WTC11 (cell line): ENCODE data around the gene CAPN12. TPM values are rescaled to one million over a fixed set of nuclear protein-coding genes. Genes with fewer than 3 reads are reported as not detected.

Source experiments
- ATAC-seq: fragments of 200-7000 bp; cut with Tn5 transposase; 2 replicates; pipeline ENCODE4 v1.10.0; 2021; ENCODE audit warnings: mild to moderate bottlenecking, moderate library complexity
- CTCF ChIA-PET: fragments of 300-600 bp; sonication (Branson Sonifier 250); formaldehyde crosslinking; loops from one replicate; lab custom pipeline; 2021; ENCODE audit warnings: antibody characterized with exemption; lab: Charles Lee
- POLR2A ChIA-PET: fragments of 350-600 bp; sonication (Branson Sonifier 250); formaldehyde crosslinking; loops from one replicate; lab custom pipeline; 2021; ENCODE audit warnings: antibody characterized with exemption; lab: Charles Lee
- DNase-seq: peaks from one replicate; pipeline ENCODE4 v3.0.0; 2021; ENCODE audit warnings: low spot score
- H3K27ac Mint-ChIP-seq: 2 replicates; pipeline ENCODE4 v1.8.0; 2021; ENCODE audit warnings: mixed read lengths
- H3K27me3 Mint-ChIP-seq: 2 replicates; pipeline ENCODE4 v1.8.0; 2021; ENCODE audit warnings: low read depth, mild to moderate bottlenecking, moderate library complexity, mixed read lengths
- H3K36me3 Mint-ChIP-seq: 2 replicates; pipeline ENCODE4 v1.8.0; 2021; ENCODE audit warnings: mixed read lengths
- H3K4me1 Mint-ChIP-seq: 2 replicates; pipeline ENCODE4 v1.8.0; 2022; ENCODE audit warnings: mixed read lengths
- H3K4me3 Mint-ChIP-seq: 2 replicates; pipeline ENCODE4 v1.8.0; 2021; ENCODE audit warnings: mild to moderate bottlenecking, moderate library complexity, mixed read lengths
- H3K9me3 Mint-ChIP-seq: 2 replicates; pipeline ENCODE4 v1.8.0; 2021; ENCODE audit warnings: mixed read lengths
- ATF1 ChIP-seq: sonication (generic); formaldehyde crosslinking; IDR thresholded peaks from 2 replicates; pipeline ENCODE4 v1.8.1; 2023; ENCODE audit warnings: mild to moderate bottlenecking, moderate library complexity, missing genetic modification reagents
- E2F1 ChIP-seq: sonication (generic); formaldehyde crosslinking; IDR thresholded peaks from 2 replicates; pipeline ENCODE4 v1.8.0; 2022; ENCODE audit warnings: mild to moderate bottlenecking, missing genetic modification reagents
- FOXK1 ChIP-seq: sonication (generic); formaldehyde crosslinking; IDR thresholded peaks from 2 replicates; pipeline ENCODE4 v1.8.0; 2022; ENCODE audit warnings: mild to moderate bottlenecking, moderate library complexity, missing genetic modification reagents
- IRF2 ChIP-seq: sonication (generic); formaldehyde crosslinking; IDR thresholded peaks from 2 replicates; pipeline ENCODE4 v1.8.0; 2022; ENCODE audit warnings: low read depth, missing genetic modification reagents, borderline replicate concordance
- MYBL2 ChIP-seq: sonication (generic); formaldehyde crosslinking; IDR thresholded peaks from 2 replicates; pipeline ENCODE4 v1.8.1; 2023; ENCODE audit warnings: mild to moderate bottlenecking, moderate library complexity, missing genetic modification reagents
- NFE2L1 ChIP-seq: sonication (generic); formaldehyde crosslinking; IDR thresholded peaks from 2 replicates; pipeline ENCODE4 v1.8.1; 2023; ENCODE audit warnings: missing genetic modification reagents
- OVOL2 ChIP-seq: fragments of 250-450 bp; sonication (Bioruptor Pico); IDR thresholded peaks from 2 replicates; pipeline ENCODE4 v1.9.0; 2021; ENCODE audit warnings: mild to moderate bottlenecking, borderline replicate concordance
- RORB ChIP-seq: fragments of 250-450 bp; sonication (Bioruptor Pico); IDR thresholded peaks from 2 replicates; pipeline ENCODE4 v1.9.0; 2021; ENCODE audit warnings: mild to moderate bottlenecking
- SOX15 ChIP-seq: fragments of 250-450 bp; sonication (Bioruptor Pico); IDR thresholded peaks from 2 replicates; pipeline ENCODE4 v1.9.0; 2021; ENCODE audit warnings: mild to moderate bottlenecking
- TP53 ChIP-seq: sonication (generic); formaldehyde crosslinking; IDR thresholded peaks from 2 replicates; pipeline ENCODE4 v1.8.1; 2023; ENCODE audit warnings: mild to moderate bottlenecking, missing genetic modification reagents
- ZBTB21 ChIP-seq: sonication (generic); formaldehyde crosslinking; IDR thresholded peaks from 2 replicates; pipeline ENCODE4 v1.8.1; 2023; ENCODE audit warnings: mild to moderate bottlenecking, missing genetic modification reagents, borderline replicate concordance
- ZNF121 ChIP-seq: sonication (generic); formaldehyde crosslinking; IDR thresholded peaks from 2 replicates; pipeline ENCODE4 v1.8.0; 2023; ENCODE audit warnings: missing genetic modification reagents
- ZNF263 ChIP-seq: sonication (generic); formaldehyde crosslinking; IDR thresholded peaks from 2 replicates; pipeline ENCODE4 v1.8.1; 2022; ENCODE audit warnings: low read depth, mild to moderate bottlenecking, moderate library complexity, missing genetic modification reagents
- ZNF396 ChIP-seq: fragments of 250-450 bp; sonication (Bioruptor Pico); IDR thresholded peaks from 2 replicates; pipeline ENCODE4 v1.8.0; 2021; ENCODE audit warnings: mild to moderate bottlenecking, moderate library complexity, borderline replicate concordance
- ZNF416 ChIP-seq: fragments of 250-450 bp; sonication (Bioruptor Pico); IDR thresholded peaks from 2 replicates; pipeline ENCODE4 v1.9.0; 2021; ENCODE audit warnings: mild to moderate bottlenecking, inconsistent platforms
- ZNF425 ChIP-seq: fragments of 250-450 bp; sonication (Bioruptor Pico); conservative IDR thresholded peaks from 2 replicates; pipeline ENCODE4 v1.9.0; 2021; ENCODE audit warnings: mild to moderate bottlenecking
- total RNA-seq: library from RNA; stranded (reverse); gene quantifications from 3 replicates; pipeline ENCODE4 v1.2.3, GENCODE V29; 2021
- TF ChIP-seq, protein P1 (sequence below): sonication (generic); formaldehyde crosslinking; IDR thresholded peaks from 2 replicates; pipeline ENCODE4 v1.8.1; 2022; ENCODE audit warnings: missing genetic modification reagents, borderline replicate concordance
- TF ChIP-seq, protein P2 (sequence below): sonication (generic); formaldehyde crosslinking; IDR thresholded peaks from 2 replicates; pipeline ENCODE4 v1.8.0; 2022; ENCODE audit warnings: mild to moderate bottlenecking, missing genetic modification reagents
- TF ChIP-seq, protein P3 (sequence below): sonication (generic); formaldehyde crosslinking; IDR thresholded peaks from 2 replicates; pipeline ENCODE4 v1.8.0; 2022; ENCODE audit warnings: missing genetic modification reagents
- TF ChIP-seq, protein P4 (sequence below): sonication (generic); formaldehyde crosslinking; IDR thresholded peaks from 2 replicates; pipeline ENCODE4 v1.8.1; 2023; ENCODE audit warnings: mild to moderate bottlenecking, missing genetic modification reagents, borderline replicate concordance
- TF ChIP-seq, protein P5 (sequence below): fragments of 250-450 bp; sonication (Bioruptor Pico); IDR thresholded peaks from 2 replicates; pipeline ENCODE4 v1.9.0; 2021; ENCODE audit warnings: mild to moderate bottlenecking
- TF ChIP-seq, protein P6 (sequence below): sonication (generic); formaldehyde crosslinking; IDR thresholded peaks from 2 replicates; pipeline ENCODE4 v1.8.0; 2022; ENCODE audit warnings: mild to moderate bottlenecking, missing genetic modification reagents

CAPN12 gene
- total RNA-seq, 1 experiment from 2014 or later: 9.6 TPM

- no peak overlapping the region; the same call in 1 of the 2 replicates for H3K27ac Mint-ChIP-seq
- H3K27me3 Mint-ChIP-seq: no peaks in the 10 kb centered on the region
- ATAC-seq (no peak), DNase-seq (no peak)
- ChIA-PET CTCF (interaction anchor here (1.2 kb wide), 1 partner anchor 217 kb away, joined by 3 read pairs; the partner anchor contains the start of genes MRPS12 and SARS2), POLR2A (interaction anchor here (0.6 kb wide), 2 partner anchors 522 to 610 kb away, joined by 3 read pairs; no protein-coding TSS in a partner anchor)
- H3K4me1 Mint-ChIP-seq: peaks cover 5% of the 10 kb centered on the region
- no peak overlapping the region for H3K4me3 Mint-ChIP-seq
- TF ChIP-seq ATF1 (CRISPR knock-in tag) (no peak), MYBL2 (CRISPR knock-in tag) (no peak), ZNF416 (CRISPR knock-in tag) (no peak), OVOL2 (CRISPR knock-in tag) (no peak), TP53 (no peak), IRF2 (CRISPR knock-in tag) (no peak)
- TF ChIP-seq, protein P1, sequence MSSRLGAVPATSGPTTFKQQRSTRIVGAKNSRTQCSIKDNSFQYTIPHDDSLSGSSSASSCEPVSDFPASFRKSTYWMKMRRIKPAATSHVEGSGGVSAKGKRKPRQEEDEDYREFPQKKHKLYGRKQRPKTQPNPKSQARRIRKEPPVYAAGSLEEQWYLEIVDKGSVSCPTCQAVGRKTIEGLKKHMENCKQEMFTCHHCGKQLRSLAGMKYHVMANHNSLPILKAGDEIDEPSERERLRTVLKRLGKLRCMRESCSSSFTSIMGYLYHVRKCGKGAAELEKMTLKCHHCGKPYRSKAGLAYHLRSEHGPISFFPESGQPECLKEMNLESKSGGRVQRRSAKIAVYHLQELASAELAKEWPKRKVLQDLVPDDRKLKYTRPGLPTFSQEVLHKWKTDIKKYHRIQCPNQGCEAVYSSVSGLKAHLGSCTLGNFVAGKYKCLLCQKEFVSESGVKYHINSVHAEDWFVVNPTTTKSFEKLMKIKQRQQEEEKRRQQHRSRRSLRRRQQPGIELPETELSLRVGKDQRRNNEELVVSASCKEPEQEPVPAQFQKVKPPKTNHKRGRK (CRISPR knock-in tag): no peak
- H3K36me3 Mint-ChIP-seq: peaks cover 53% of the 10 kb centered on the region
- H3K9me3 Mint-ChIP-seq: no peaks in the 10 kb centered on the region
Observed at GRCh38 chr19:38714354-38714778, 29.9 kb downstream of the CAPN12 start.

GRCh38 chr19:38713865-38714264, 30.4 kb downstream of the CAPN12 start:
- ChIA-PET CTCF (no interaction called here), POLR2A (interaction anchor here (0.6 kb wide), 1 partner anchor 610 kb away, joined by 3 read pairs; no protein-coding TSS in a partner anchor)
- Mint-ChIP-seq H3K36me3 (peaks cover 53% of the 10 kb centered on the region), H3K27ac (peak overlapping the region; percentile 29), H3K4me1 (peaks cover 3% of the 10 kb centered on the region), H3K4me3 (no peak overlapping the region), H3K9me3 (no peaks in the 10 kb centered on the region), H3K27me3 (no peaks in the 10 kb centered on the region)
- DNase-seq (no peak), ATAC-seq (no peak)
- TF ChIP-seq RORB (CRISPR knock-in tag) (no peak), SOX15 (no peak), FOXK1 (CRISPR knock-in tag) (no peak), ZNF263 (CRISPR knock-in tag) (no peak), NFE2L1 (CRISPR knock-in tag) (no peak), ZNF396 (no peak), ZBTB21 (CRISPR knock-in tag) (no peak), ZNF121 (CRISPR knock-in tag) (no peak), ATF1 (CRISPR knock-in tag) (no peak), E2F1 (CRISPR knock-in tag) (no peak), ZNF425 (CRISPR knock-in tag) (no peak)
- TF ChIP-seq, protein P2, sequence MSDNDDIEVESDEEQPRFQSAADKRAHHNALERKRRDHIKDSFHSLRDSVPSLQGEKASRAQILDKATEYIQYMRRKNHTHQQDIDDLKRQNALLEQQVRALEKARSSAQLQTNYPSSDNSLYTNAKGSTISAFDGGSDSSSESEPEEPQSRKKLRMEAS (CRISPR knock-in tag): no peak
- TF ChIP-seq, protein P3, sequence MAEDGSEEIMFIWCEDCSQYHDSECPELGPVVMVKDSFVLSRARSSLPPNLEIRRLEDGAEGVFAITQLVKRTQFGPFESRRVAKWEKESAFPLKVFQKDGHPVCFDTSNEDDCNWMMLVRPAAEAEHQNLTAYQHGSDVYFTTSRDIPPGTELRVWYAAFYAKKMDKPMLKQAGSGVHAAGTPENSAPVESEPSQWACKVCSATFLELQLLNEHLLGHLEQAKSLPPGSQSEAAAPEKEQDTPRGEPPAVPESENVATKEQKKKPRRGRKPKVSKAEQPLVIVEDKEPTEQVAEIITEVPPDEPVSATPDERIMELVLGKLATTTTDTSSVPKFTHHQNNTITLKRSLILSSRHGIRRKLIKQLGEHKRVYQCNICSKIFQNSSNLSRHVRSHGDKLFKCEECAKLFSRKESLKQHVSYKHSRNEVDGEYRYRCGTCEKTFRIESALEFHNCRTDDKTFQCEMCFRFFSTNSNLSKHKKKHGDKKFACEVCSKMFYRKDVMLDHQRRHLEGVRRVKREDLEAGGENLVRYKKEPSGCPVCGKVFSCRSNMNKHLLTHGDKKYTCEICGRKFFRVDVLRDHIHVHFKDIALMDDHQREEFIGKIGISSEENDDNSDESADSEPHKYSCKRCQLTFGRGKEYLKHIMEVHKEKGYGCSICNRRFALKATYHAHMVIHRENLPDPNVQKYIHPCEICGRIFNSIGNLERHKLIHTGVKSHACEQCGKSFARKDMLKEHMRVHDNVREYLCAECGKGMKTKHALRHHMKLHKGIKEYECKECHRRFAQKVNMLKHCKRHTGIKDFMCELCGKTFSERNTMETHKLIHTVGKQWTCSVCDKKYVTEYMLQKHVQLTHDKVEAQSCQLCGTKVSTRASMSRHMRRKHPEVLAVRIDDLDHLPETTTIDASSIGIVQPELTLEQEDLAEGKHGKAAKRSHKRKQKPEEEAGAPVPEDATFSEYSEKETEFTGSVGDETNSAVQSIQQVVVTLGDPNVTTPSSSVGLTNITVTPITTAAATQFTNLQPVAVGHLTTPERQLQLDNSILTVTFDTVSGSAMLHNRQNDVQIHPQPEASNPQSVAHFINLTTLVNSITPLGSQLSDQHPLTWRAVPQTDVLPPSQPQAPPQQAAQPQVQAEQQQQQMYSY (CRISPR knock-in tag): no peak
- TF ChIP-seq, protein P4, sequence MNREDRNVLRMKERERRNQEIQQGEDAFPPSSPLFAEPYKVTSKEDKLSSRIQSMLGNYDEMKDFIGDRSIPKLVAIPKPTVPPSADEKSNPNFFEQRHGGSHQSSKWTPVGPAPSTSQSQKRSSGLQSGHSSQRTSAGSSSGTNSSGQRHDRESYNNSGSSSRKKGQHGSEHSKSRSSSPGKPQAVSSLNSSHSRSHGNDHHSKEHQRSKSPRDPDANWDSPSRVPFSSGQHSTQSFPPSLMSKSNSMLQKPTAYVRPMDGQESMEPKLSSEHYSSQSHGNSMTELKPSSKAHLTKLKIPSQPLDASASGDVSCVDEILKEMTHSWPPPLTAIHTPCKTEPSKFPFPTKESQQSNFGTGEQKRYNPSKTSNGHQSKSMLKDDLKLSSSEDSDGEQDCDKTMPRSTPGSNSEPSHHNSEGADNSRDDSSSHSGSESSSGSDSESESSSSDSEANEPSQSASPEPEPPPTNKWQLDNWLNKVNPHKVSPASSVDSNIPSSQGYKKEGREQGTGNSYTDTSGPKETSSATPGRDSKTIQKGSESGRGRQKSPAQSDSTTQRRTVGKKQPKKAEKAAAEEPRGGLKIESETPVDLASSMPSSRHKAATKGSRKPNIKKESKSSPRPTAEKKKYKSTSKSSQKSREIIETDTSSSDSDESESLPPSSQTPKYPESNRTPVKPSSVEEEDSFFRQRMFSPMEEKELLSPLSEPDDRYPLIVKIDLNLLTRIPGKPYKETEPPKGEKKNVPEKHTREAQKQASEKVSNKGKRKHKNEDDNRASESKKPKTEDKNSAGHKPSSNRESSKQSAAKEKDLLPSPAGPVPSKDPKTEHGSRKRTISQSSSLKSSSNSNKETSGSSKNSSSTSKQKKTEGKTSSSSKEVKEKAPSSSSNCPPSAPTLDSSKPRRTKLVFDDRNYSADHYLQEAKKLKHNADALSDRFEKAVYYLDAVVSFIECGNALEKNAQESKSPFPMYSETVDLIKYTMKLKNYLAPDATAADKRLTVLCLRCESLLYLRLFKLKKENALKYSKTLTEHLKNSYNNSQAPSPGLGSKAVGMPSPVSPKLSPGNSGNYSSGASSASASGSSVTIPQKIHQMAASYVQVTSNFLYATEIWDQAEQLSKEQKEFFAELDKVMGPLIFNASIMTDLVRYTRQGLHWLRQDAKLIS (CRISPR knock-in tag): no peak
- TF ChIP-seq, protein P5, sequence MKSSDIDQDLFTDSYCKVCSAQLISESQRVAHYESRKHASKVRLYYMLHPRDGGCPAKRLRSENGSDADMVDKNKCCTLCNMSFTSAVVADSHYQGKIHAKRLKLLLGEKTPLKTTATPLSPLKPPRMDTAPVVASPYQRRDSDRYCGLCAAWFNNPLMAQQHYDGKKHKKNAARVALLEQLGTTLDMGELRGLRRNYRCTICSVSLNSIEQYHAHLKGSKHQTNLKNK (CRISPR knock-in tag): no peak
- TF ChIP-seq, protein P6, sequence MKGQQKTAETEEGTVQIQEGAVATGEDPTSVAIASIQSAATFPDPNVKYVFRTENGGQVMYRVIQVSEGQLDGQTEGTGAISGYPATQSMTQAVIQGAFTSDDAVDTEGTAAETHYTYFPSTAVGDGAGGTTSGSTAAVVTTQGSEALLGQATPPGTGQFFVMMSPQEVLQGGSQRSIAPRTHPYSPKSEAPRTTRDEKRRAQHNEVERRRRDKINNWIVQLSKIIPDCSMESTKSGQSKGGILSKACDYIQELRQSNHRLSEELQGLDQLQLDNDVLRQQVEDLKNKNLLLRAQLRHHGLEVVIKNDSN (CRISPR knock-in tag): no peak
